Mucosa of descending colon (tissue), 3 donors: ENCODE data around the gene ETF1. TPM values are rescaled to one million over a fixed set of nuclear protein-coding genes. Genes with fewer than 3 reads are reported as not detected.

Experiments used
- ATAC-seq: fragments of 200-7000 bp; cut with Tn5 transposase; one replicate; pipeline ENCODE4 v1.9.1; 2020; ENCODE audit warnings: mild to moderate bottlenecking, moderate library complexity
- DNase-seq, 3 donors: peaks; one replicate each; pipeline ENCODE4 v3.0.0-alpha.2; 2020
- H3K36me3 ChIP-seq: fragments of 200-600 bp; one replicate; pipeline ENCODE4 v1.8.0; 2021; ENCODE audit warnings: low read depth, mild to moderate bottlenecking
- H3K4me1 ChIP-seq: fragments of 200-600 bp; one replicate; pipeline ENCODE4 v1.8.0; 2021; ENCODE audit warnings: low read depth, mild to moderate bottlenecking
- H3K4me3 ChIP-seq: fragments of 200-600 bp; one replicate; pipeline ENCODE4 v1.8.0; 2021; ENCODE audit warnings: mild to moderate bottlenecking
- H3K9me3 ChIP-seq: fragments of 200-600 bp; one replicate; pipeline ENCODE4 v1.8.0; 2021; ENCODE audit warnings: mild to moderate bottlenecking
- CTCF ChIP-seq: fragments of 200-600 bp; IDR thresholded peaks from one replicate; pipeline ENCODE4 v1.8.0; 2022; ENCODE audit warnings: antibody characterized with exemption, mild to moderate bottlenecking
- intact Hi-C, 2 donors: fragments of 100-400 bp; cut with DNase I in 1 of 2; cut with micrococcal nuclease in 1 of 2; formaldehyde crosslinking; loops; one replicate each; pipeline versions ENCODE4 v1.11.0 to v1.11.1; 2022; cut with DNase I, micrococcal nuclease
- total RNA-seq, 3 donors: library from RNA; stranded (reverse); fragmentation: NEBNext Ultra II Directional in 2 of 3; extraction: Animal tissue kit (Norgen Biotek cat#: 25700) in 2 of 3; gene quantifications; one replicate each; pipeline versions ENCODE4 v1.2.1 to v1.2.4, GENCODE V29; 2021 to 2023
- donor health status: DM: no; HTN: no; CAD: no; lungs with moderate emphysema.
- donor health status: DM: no; HTN: no; CAD: no.
- donor health status: DM: no; HTN: yes; CAD: no.

ETF1 gene
- total RNA-seq, 3 donors from 2014 or later = 66.5 to 114 (median 85.7) TPM

GRCh38 chr5:138560971-138561370, 17.9 kb upstream of the ETF1 start:
- H3K36me3 ChIP-seq = peaks cover 18% of the 10 kb centered on the region
- ATAC-seq = no peak
- H3K4me3 ChIP-seq = no peak overlapping the region
- H3K4me1 ChIP-seq = no peaks in the 10 kb centered on the region
- no peaks in the 10 kb centered on the region for H3K9me3 ChIP-seq
- TF ChIP-seq CTCF = no peak
- no peak for DNase-seq
- intact Hi-C loops = no loop called here

GRCh38 chr5:138559937-138560336, 16.9 kb upstream of the ETF1 start:
- Histone ChIP-seq H3K4me3 (no peak overlapping the region), H3K36me3 (peaks cover 20% of the 10 kb centered on the region), H3K4me1 (no peaks in the 10 kb centered on the region), H3K9me3 (no peaks in the 10 kb centered on the region)
- no peak for TF ChIP-seq CTCF
- DNase-seq (no peak), ATAC-seq (no peak)
- intact Hi-C loops = no loop called here

- intact Hi-C loops = no loop called here
- H3K36me3 ChIP-seq = peaks cover 20% of the 10 kb centered on the region
- no peaks in the 10 kb centered on the region for H3K4me1 ChIP-seq
- no peak overlapping the region for H3K4me3 ChIP-seq
- no peaks in the 10 kb centered on the region for H3K9me3 ChIP-seq
- DNase-seq (no peak), ATAC-seq (no peak)
- TF ChIP-seq CTCF = no peak
Measured at GRCh38 chr5:138557677-138558076, 14.6 kb upstream of the ETF1 start.

- H3K36me3 ChIP-seq = peaks cover 11% of the 10 kb centered on the region
- intact Hi-C loops = no loop called here
Measured at GRCh38 chr5:138554143-138554542, 11.1 kb upstream of the ETF1 start.

GRCh38 chr5:138553437-138554095, 10.5 kb upstream of the ETF1 start:
- intact Hi-C loops = no loop called here
- ATAC-seq (no peak), DNase-seq (no peak)
- peaks cover 11% of the 10 kb centered on the region for H3K36me3 ChIP-seq
- TF ChIP-seq CTCF = no peak
- no peak overlapping the region for H3K4me3 ChIP-seq
- no peaks in the 10 kb centered on the region for H3K9me3 ChIP-seq
- no peaks in the 10 kb centered on the region for H3K4me1 ChIP-seq

More at GRCh38 chr5:138554143-138554542, 11.1 kb upstream of the ETF1 start:
- no peak for TF ChIP-seq CTCF
- Histone ChIP-seq H3K4me1 (no peaks in the 10 kb centered on the region), H3K4me3 (no peak overlapping the region), H3K9me3 (no peaks in the 10 kb centered on the region)
- DNase-seq = no peak
- ATAC-seq = no peak

- no peak for TF ChIP-seq CTCF
- DNase-seq (no peak), ATAC-seq (no peak)
- no peaks in the 10 kb centered on the region for H3K9me3 ChIP-seq
- H3K4me3 ChIP-seq = no peak overlapping the region
- peaks cover 11% of the 10 kb centered on the region for H3K36me3 ChIP-seq
- no peaks in the 10 kb centered on the region for H3K4me1 ChIP-seq
- intact Hi-C loops = no loop called here
Measured at GRCh38 chr5:138552657-138553056, 9.6 kb upstream of the ETF1 start.
